Peyer's patch (tissue), 4 donors: ENCODE measurements around the gene SLC25A40. TPM values are rescaled to one million over a fixed set of nuclear protein-coding genes. Genes with fewer than 3 reads are reported as not detected.

Source experiments
- DNase-seq, 3 donors: peaks; one replicate each; pipeline ENCODE4 v3.0.0-alpha.2; 2017 to 2019
- H3K27ac ChIP-seq, 4 donors: fragments of 200-600 bp; sonication (generic); one replicate each; pipeline ENCODE4 v1.5.1; 2016 to 2019
- H3K27me3 ChIP-seq, 2 donors: fragments of 200-600 bp; sonication (generic); one replicate each; pipeline ENCODE4 v1.5.1; 2019
- H3K36me3 ChIP-seq, 3 donors: fragments of 200-600 bp; sonication (generic); one replicate each; pipeline ENCODE4 v1.5.1; 2016 to 2019
- H3K4me1 ChIP-seq, 4 donors: fragments of 200-600 bp; sonication (generic); one replicate each; pipeline ENCODE4 v1.5.1; 2016 to 2019
- H3K4me3 ChIP-seq, 4 donors: fragments of 200-600 bp; sonication (generic); 1 replicate in 3 of 4; 2 replicates in 1 of 4; pipeline ENCODE4 v1.5.1; 2016 to 2019; ENCODE audit warnings: mild to moderate bottlenecking in 1 of 4
- H3K9me3 ChIP-seq, 4 donors: fragments of 200-600 bp; sonication (generic); one replicate each; pipeline ENCODE4 v1.5.1; 2016 to 2019; ENCODE audit warnings: mild to moderate bottlenecking in 1 of 4
- POLR2A ChIP-seq, 2 donors: fragments of 450-650 bp; IDR thresholded peaks; one replicate each; pipeline ENCODE4 v1.5.1; 2017; ENCODE audit warnings: antibody characterized with exemption in 2 of 2, mild to moderate bottlenecking in 2 of 2, moderate library complexity in 2 of 2
- total RNA-seq, 4 donors: library from RNA; depleted of rRNA; stranded (reverse); fragments of >200 nt; gene quantifications; one replicate each; pipeline ENCODE4 v1.1.0, GENCODE V29; 2016
- TF ChIP-seq, protein P1 (sequence below), 6 experiments: fragments of 450-650 bp in 4 of 6; fragments of 200-600 bp in 2 of 6; sonication (generic) in 1 of 6; IDR thresholded peaks; one replicate each; pipeline ENCODE4 v1.5.1; 2017 to 2019; ENCODE audit warnings: antibody characterized with exemption in 6 of 6, mild to moderate bottlenecking in 3 of 6, moderate library complexity in 1 of 6

Gene SLC25A40
- total RNA-seq, 4 donors from 2014 or later = 17.8 to 23.9 (median 20.7) TPM

DNA sequence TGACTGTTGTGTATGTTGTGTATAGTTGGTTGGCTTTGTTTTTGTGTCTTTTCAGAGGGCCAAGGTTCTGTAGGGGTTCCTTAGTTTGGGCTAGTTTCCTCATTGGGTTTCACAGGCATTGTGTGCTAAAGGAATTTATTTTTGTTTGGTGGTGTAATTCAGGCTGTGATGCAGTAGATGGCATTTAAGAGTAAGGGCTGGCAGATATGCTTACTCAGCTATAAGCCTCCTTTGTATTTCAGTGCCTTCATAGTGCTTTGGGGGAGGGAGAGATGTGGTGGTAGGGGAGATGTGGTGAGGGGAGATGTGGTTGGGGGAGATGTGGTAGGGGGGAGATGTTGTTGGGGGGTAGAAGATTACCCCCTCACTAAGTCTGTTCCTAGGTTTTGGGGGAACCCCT lies 91.7 kb downstream of the SLC25A40 start:
- no peak for TF ChIP-seq POLR2A (IDR thresholded peaks at IDR 0.05)
- TF ChIP-seq, protein P1, sequence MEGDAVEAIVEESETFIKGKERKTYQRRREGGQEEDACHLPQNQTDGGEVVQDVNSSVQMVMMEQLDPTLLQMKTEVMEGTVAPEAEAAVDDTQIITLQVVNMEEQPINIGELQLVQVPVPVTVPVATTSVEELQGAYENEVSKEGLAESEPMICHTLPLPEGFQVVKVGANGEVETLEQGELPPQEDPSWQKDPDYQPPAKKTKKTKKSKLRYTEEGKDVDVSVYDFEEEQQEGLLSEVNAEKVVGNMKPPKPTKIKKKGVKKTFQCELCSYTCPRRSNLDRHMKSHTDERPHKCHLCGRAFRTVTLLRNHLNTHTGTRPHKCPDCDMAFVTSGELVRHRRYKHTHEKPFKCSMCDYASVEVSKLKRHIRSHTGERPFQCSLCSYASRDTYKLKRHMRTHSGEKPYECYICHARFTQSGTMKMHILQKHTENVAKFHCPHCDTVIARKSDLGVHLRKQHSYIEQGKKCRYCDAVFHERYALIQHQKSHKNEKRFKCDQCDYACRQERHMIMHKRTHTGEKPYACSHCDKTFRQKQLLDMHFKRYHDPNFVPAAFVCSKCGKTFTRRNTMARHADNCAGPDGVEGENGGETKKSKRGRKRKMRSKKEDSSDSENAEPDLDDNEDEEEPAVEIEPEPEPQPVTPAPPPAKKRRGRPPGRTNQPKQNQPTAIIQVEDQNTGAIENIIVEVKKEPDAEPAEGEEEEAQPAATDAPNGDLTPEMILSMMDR (IDR thresholded peaks at IDR 0.05) = no peak
- no peak for DNase-seq
- H3K4me1 ChIP-seq = no peaks in the 10 kb centered on the region
- H3K9me3 ChIP-seq = no peaks in the 10 kb centered on the region
- H3K27ac ChIP-seq = no peak overlapping the region
- H3K4me3 ChIP-seq = no peak overlapping the region
- no peaks in the 10 kb centered on the region for H3K27me3 ChIP-seq
- no peaks in the 10 kb centered on the region for H3K36me3 ChIP-seq

Other genes with a start within 250 kb of the SLC25A40 start
- gene RUNDC3B, start 248.0 kb downstream of the SLC25A40 start, total RNA-seq = 10 to 100 TPM in 2 of 4 donors, 1 to 10 TPM in 2; 1.7 to 16.0 (median 12.3) TPM
- gene DBF4, start 133 bp upstream of the SLC25A40 start, total RNA-seq = 10 to 100 TPM in 3 of 4 donors, 1 to 10 TPM in 1; 7.7 to 33.8 (median 12.8) TPM
- gene ADAM22, start 57.9 kb upstream of the SLC25A40 start, total RNA-seq = 1 to 10 TPM in 3 of 4 donors, under 1 TPM in 1; 0.88 to 2.5 (median 1.6) TPM